Body of pancreas (tissue), 4 donors: ENCODE measurements around the gene ATP1A4.

Experiments used
- POLR2A ChIP-seq, 3 donors: fragments of 450-650 bp; IDR thresholded peaks; one replicate each; pipeline ENCODE4 v1.6.1; 2016; ENCODE audit warnings: antibody characterized with exemption in 3 of 3, mild to moderate bottlenecking in 2 of 3
- TF ChIP-seq, protein P1 (sequence below), 7 experiments: fragments of 450-650 bp in 4 of 7; fragments of 200-600 bp in 3 of 7; sonication (generic) in 3 of 7; IDR thresholded peaks; one replicate each; pipeline ENCODE4 v1.5.1; 2016 to 2019; ENCODE audit warnings: antibody characterized with exemption in 7 of 7

DNA sequence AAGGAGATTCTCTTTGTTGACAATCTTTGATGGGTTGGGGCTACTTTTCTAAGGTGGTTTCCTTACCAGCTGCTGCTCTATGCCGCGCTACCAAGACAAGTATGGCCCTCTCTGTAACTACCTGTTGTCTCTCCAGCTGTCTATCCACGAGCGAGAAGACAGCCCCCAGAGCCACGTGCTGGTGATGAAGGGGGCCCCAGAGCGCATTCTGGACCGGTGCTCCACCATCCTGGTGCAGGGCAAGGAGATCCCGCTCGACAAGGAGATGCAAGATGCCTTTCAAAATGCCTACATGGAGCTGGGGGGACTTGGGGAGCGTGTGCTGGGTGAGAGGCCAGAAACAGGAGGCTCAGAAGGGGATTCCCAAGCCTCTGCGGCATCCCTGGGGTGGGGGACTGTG, 21.4 kb upstream of the ATP1A4 start:
- TF ChIP-seq, protein P1, sequence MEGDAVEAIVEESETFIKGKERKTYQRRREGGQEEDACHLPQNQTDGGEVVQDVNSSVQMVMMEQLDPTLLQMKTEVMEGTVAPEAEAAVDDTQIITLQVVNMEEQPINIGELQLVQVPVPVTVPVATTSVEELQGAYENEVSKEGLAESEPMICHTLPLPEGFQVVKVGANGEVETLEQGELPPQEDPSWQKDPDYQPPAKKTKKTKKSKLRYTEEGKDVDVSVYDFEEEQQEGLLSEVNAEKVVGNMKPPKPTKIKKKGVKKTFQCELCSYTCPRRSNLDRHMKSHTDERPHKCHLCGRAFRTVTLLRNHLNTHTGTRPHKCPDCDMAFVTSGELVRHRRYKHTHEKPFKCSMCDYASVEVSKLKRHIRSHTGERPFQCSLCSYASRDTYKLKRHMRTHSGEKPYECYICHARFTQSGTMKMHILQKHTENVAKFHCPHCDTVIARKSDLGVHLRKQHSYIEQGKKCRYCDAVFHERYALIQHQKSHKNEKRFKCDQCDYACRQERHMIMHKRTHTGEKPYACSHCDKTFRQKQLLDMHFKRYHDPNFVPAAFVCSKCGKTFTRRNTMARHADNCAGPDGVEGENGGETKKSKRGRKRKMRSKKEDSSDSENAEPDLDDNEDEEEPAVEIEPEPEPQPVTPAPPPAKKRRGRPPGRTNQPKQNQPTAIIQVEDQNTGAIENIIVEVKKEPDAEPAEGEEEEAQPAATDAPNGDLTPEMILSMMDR (IDR thresholded peaks at IDR 0.05), result no peak
- TF ChIP-seq POLR2A (IDR thresholded peaks at IDR 0.05), result no peak
